ENCODE results near the gene KRTAP10-1.

DNA sequence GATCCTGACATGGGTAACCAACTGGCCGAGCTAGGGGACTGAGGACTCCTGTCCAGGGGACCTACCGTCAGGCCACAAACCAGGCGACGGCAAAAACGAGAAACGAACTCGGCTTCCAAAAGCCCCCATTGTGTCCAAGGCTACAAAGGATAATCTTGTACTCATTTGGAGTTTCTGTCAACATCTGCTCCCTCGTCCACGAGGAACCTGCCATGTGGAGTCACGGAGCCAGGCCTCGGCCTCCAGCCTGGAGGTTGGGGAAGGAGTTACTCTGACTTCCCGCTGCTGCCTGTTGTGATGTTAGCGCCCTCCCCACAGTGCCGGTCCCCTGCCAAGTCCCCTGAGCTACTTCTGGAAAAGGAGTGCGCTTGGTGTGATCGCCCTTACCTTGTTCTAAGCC, 7.3 kb downstream of the KRTAP10-1 start:
- TF ChIP-seq, protein P1, sequence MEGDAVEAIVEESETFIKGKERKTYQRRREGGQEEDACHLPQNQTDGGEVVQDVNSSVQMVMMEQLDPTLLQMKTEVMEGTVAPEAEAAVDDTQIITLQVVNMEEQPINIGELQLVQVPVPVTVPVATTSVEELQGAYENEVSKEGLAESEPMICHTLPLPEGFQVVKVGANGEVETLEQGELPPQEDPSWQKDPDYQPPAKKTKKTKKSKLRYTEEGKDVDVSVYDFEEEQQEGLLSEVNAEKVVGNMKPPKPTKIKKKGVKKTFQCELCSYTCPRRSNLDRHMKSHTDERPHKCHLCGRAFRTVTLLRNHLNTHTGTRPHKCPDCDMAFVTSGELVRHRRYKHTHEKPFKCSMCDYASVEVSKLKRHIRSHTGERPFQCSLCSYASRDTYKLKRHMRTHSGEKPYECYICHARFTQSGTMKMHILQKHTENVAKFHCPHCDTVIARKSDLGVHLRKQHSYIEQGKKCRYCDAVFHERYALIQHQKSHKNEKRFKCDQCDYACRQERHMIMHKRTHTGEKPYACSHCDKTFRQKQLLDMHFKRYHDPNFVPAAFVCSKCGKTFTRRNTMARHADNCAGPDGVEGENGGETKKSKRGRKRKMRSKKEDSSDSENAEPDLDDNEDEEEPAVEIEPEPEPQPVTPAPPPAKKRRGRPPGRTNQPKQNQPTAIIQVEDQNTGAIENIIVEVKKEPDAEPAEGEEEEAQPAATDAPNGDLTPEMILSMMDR (IDR thresholded peaks at IDR 0.05 in 4 of 5, conservative IDR thresholded peaks at IDR 0.05 in 1 of 5): no peak
- TF ChIP-seq POLR2A (IDR thresholded peaks at IDR 0.05): no peak
